Fibroblast of villous mesenchyme (primary cell): ENCODE measurements around the gene GLTPD2. TPM values are rescaled to one million over a fixed set of nuclear protein-coding genes. Genes with fewer than 3 reads are reported as not detected.

Source experiments
- DNase-seq: peaks from one replicate; pipeline ENCODE4 v3.0.0-alpha.2; 2010; ENCODE audit warnings: low read depth
- H3K4me3 ChIP-seq: 2 replicates; pipeline ENCODE4 v1.5.1; 2011; ENCODE audit warnings: low read depth, mild to moderate bottlenecking, low read length
- CTCF ChIP-seq: IDR thresholded peaks from 2 replicates; pipeline ENCODE4 v1.5.1; 2012; ENCODE audit warnings: low read depth, mild to moderate bottlenecking, low read length; ENCODE audit not compliant: insufficient read depth
- total RNA-seq: library from RNA; depleted of rRNA; stranded (reverse); fragments of >200 nt; gene quantifications from 2 replicates; pipeline ENCODE4 v1.2.3, GENCODE V29; 2012

The GLTPD2 gene
- total RNA-seq, 1 donor = not detected

GRCh38 chr17:4742629-4743028 lies 46.1 kb upstream of the GLTPD2 start:
- H3K4me3 ChIP-seq = no peak overlapping the region
- no peak for TF ChIP-seq CTCF
- DNase-seq = no peak

- no peak for TF ChIP-seq CTCF
- no peak overlapping the region for H3K4me3 ChIP-seq
- DNase-seq = no peak
Observed at GRCh38 chr17:4743216-4743615, 45.5 kb upstream of the GLTPD2 start.

GRCh38 chr17:4743898-4744297 lies 44.9 kb upstream of the GLTPD2 start:
- H3K4me3 ChIP-seq = no peak overlapping the region
- DNase-seq = no peak
- no peak for TF ChIP-seq CTCF

GRCh38 chr17:4744999-4745969 lies 43.5 kb upstream of the GLTPD2 start:
- no peak overlapping the region for H3K4me3 ChIP-seq
- DNase-seq = no peak
- no peak for TF ChIP-seq CTCF

GRCh38 chr17:4747847-4748246 lies 40.9 kb upstream of the GLTPD2 start:
- TF ChIP-seq CTCF = no peak
- no peak for DNase-seq

GRCh38 chr17:4748686-4749085 lies 40.1 kb upstream of the GLTPD2 start:
- H3K4me3 ChIP-seq = no peak overlapping the region
- TF ChIP-seq CTCF = no peak
- no peak for DNase-seq

More at GRCh38 chr17:4747847-4748246, 40.9 kb upstream of the GLTPD2 start:
- no peak overlapping the region for H3K4me3 ChIP-seq
